SK-N-SH treated with all-trans-retinoic acid at 6 μM for 48 hours (cell line): Measurements from ENCODE around the gene LRRC28.

ENCODE experiments used
- ARNTL ChIP-seq: fragments of 450-650 bp; formaldehyde crosslinking; IDR thresholded peaks from 2 replicates; pipeline ENCODE4 v1.5.0; 2020; ENCODE audit warnings: low read depth, mild to moderate bottlenecking, moderate library complexity, borderline replicate concordance
- BACH2 ChIP-seq: fragments of 250-450 bp; sonication (Bioruptor Pico); IDR thresholded peaks from 2 replicates; pipeline ENCODE4 v1.9.0; 2021; ENCODE audit warnings: mild to moderate bottlenecking, borderline replicate concordance
- CSDC2 ChIP-seq: fragments of 250-450 bp; sonication (Bioruptor Pico); IDR thresholded peaks from 2 replicates; pipeline ENCODE4 v1.5.0; 2020; ENCODE audit warnings: mild to moderate bottlenecking, moderate library complexity
- ESRRG ChIP-seq: fragments of 250-450 bp; sonication (Bioruptor Pico); IDR thresholded peaks from 2 replicates; pipeline ENCODE4 v1.6.1; 2021; ENCODE audit warnings: mild to moderate bottlenecking
- PPARA ChIP-seq: fragments of 250-450 bp; sonication (Bioruptor Pico); IDR thresholded peaks from 2 replicates; pipeline ENCODE4 v1.5.0; 2020; ENCODE audit warnings: mild to moderate bottlenecking, borderline replicate concordance
- SNAI2 ChIP-seq: fragments of 250-450 bp; sonication (Bioruptor Pico); IDR thresholded peaks from 2 replicates; pipeline ENCODE4 v1.5.0; 2020; ENCODE audit warnings: mild to moderate bottlenecking, moderate library complexity
- TOX ChIP-seq: fragments of 250-450 bp; sonication (Bioruptor Pico); IDR thresholded peaks from 2 replicates; pipeline ENCODE4 v1.8.0; 2021; ENCODE audit warnings: mild to moderate bottlenecking, moderate library complexity, borderline replicate concordance
- ZFP3 ChIP-seq: fragments of 250-450 bp; sonication (Bioruptor Pico); IDR thresholded peaks from 2 replicates; pipeline ENCODE4 v1.5.0; 2020; ENCODE audit warnings: mild to moderate bottlenecking, moderate library complexity
- ZNF565 ChIP-seq: fragments of 450-650 bp; formaldehyde crosslinking; conservative IDR thresholded peaks from 2 replicates; pipeline ENCODE4 v1.5.0; 2020; ENCODE audit warnings: low read depth, mild to moderate bottlenecking, moderate library complexity
- TF ChIP-seq, protein P1 (sequence below): fragments of 250-450 bp; sonication (Bioruptor Pico); IDR thresholded peaks from 2 replicates; pipeline ENCODE4 v1.5.1; 2020; ENCODE audit warnings: low read depth, mild to moderate bottlenecking, moderate library complexity
- TF ChIP-seq, protein P2 (sequence below): fragments of 250-450 bp; sonication (Bioruptor Pico); IDR thresholded peaks from 2 replicates; pipeline ENCODE4 v1.8.0; 2021; ENCODE audit warnings: low read depth, mild to moderate bottlenecking, moderate library complexity, borderline replicate concordance
- TF ChIP-seq, protein P3 (sequence below): fragments of 250-450 bp; sonication (Bioruptor Pico); IDR thresholded peaks from 2 replicates; pipeline ENCODE4 v1.5.1; 2021; ENCODE audit warnings: mild to moderate bottlenecking, moderate library complexity
- TF ChIP-seq, protein P4 (sequence below): fragments of 250-450 bp; sonication (Bioruptor Pico); IDR thresholded peaks from 2 replicates; pipeline ENCODE4 v1.8.0; 2020; ENCODE audit warnings: mild to moderate bottlenecking, moderate library complexity, borderline replicate concordance

DNA sequence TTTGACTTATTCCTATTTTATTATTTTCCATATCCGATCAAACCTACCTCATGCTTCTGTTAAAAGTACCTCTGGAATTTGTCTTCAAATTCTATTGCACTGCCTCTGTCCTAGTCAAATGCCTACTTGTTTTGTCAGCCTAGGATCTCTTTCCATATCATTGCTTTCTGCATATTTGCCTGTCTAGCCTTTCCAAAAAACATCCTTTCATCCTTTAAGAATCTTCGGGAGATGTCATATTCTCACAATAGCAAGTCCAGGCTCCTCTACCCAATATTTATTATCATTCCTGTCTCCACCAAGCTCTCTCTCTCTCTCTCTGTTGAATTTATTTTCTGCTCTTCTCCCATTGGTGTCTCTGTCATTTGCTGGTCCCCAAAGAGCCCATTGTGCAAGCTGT lies 80.1 kb downstream of the LRRC28 start:
- TF ChIP-seq, protein P1, sequence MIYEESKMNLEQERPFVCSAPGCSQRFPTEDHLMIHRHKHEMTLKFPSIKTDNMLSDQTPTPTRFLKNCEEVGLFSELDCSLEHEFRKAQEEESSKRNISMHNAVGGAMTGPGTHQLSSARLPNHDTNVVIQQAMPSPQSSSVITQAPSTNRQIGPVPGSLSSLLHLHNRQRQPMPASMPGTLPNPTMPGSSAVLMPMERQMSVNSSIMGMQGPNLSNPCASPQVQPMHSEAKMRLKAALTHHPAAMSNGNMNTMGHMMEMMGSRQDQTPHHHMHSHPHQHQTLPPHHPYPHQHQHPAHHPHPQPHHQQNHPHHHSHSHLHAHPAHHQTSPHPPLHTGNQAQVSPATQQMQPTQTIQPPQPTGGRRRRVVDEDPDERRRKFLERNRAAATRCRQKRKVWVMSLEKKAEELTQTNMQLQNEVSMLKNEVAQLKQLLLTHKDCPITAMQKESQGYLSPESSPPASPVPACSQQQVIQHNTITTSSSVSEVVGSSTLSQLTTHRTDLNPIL (CRISPR knock-in tag), result no peak
- no peak for TF ChIP-seq ZFP3 (CRISPR knock-in tag)
- TF ChIP-seq CSDC2 (CRISPR knock-in tag), result no peak
- no peak for TF ChIP-seq PPARA
- TF ChIP-seq ZNF565 (CRISPR knock-in tag), result no peak
- TF ChIP-seq, protein P2, sequence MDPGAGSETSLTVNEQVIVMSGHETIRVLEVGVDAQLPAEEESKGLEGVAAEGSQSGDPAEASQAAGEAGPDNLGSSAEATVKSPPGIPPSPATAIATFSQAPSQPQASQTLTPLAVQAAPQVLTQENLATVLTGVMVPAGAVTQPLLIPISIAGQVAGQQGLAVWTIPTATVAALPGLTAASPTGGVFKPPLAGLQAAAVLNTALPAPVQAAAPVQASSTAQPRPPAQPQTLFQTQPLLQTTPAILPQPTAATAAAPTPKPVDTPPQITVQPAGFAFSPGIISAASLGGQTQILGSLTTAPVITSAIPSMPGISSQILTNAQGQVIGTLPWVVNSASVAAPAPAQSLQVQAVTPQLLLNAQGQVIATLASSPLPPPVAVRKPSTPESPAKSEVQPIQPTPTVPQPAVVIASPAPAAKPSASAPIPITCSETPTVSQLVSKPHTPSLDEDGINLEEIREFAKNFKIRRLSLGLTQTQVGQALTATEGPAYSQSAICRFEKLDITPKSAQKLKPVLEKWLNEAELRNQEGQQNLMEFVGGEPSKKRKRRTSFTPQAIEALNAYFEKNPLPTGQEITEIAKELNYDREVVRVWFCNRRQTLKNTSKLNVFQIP (CRISPR knock-in tag), result no peak
- no peak for TF ChIP-seq BACH2 (CRISPR knock-in tag)
- TF ChIP-seq ESRRG (CRISPR knock-in tag), result no peak
- TF ChIP-seq, protein P3, sequence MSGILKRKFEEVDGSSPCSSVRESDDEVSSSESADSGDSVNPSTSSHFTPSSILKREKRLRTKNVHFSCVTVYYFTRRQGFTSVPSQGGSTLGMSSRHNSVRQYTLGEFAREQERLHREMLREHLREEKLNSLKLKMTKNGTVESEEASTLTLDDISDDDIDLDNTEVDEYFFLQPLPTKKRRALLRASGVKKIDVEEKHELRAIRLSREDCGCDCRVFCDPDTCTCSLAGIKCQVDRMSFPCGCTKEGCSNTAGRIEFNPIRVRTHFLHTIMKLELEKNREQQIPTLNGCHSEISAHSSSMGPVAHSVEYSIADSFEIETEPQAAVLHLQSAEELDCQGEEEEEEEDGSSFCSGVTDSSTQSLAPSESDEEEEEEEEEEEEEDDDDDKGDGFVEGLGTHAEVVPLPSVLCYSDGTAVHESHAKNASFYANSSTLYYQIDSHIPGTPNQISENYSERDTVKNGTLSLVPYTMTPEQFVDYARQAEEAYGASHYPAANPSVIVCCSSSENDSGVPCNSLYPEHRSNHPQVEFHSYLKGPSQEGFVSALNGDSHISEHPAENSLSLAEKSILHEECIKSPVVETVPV (CRISPR knock-in tag), result no peak
- TF ChIP-seq TOX (CRISPR knock-in tag), result no peak
- TF ChIP-seq ARNTL (CRISPR knock-in tag), result no peak
- TF ChIP-seq, protein P4, sequence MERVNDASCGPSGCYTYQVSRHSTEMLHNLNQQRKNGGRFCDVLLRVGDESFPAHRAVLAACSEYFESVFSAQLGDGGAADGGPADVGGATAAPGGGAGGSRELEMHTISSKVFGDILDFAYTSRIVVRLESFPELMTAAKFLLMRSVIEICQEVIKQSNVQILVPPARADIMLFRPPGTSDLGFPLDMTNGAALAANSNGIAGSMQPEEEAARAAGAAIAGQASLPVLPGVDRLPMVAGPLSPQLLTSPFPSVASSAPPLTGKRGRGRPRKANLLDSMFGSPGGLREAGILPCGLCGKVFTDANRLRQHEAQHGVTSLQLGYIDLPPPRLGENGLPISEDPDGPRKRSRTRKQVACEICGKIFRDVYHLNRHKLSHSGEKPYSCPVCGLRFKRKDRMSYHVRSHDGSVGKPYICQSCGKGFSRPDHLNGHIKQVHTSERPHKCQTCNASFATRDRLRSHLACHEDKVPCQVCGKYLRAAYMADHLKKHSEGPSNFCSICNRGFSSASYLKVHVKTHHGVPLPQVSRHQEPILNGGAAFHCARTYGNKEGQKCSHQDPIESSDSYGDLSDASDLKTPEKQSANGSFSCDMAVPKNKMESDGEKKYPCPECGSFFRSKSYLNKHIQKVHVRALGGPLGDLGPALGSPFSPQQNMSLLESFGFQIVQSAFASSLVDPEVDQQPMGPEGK (CRISPR knock-in tag), result no peak
- TF ChIP-seq SNAI2 (CRISPR knock-in tag), result no peak
